Anterior cingulate cortex (tissue), 58 donors: ENCODE data around the gene RHEB.
A peak's percentile ranks its signal among the peaks of the same experiment; 100 is the strongest.

Source experiments
- DNase-seq, 58 donors: peaks; one replicate each; lab custom pipeline; 2025; lab: John Stamatoyannopoulos, UW

Gene RHEB

DNA sequence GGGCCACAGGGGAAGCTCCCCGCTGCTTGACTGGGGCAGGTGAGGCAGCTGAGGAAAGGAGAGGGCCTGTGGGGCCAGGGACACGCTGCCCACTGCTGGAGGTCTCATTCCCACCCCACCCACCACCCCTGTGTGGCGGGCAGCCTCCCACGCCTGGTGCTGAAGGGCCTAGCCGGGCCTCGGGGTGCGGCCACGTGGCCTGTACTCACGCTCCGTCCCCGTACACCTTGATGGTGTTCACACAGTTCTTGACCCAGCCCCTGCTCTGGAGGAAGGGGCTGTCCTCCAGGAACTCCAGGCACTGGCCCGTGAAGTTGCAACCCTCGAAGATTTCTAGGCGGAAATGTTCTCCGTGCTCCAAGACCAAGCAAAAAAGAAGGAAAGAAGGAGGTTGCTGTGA, 83.7 kb downstream of the RHEB start:
- no peak for DNase-seq

DNA sequence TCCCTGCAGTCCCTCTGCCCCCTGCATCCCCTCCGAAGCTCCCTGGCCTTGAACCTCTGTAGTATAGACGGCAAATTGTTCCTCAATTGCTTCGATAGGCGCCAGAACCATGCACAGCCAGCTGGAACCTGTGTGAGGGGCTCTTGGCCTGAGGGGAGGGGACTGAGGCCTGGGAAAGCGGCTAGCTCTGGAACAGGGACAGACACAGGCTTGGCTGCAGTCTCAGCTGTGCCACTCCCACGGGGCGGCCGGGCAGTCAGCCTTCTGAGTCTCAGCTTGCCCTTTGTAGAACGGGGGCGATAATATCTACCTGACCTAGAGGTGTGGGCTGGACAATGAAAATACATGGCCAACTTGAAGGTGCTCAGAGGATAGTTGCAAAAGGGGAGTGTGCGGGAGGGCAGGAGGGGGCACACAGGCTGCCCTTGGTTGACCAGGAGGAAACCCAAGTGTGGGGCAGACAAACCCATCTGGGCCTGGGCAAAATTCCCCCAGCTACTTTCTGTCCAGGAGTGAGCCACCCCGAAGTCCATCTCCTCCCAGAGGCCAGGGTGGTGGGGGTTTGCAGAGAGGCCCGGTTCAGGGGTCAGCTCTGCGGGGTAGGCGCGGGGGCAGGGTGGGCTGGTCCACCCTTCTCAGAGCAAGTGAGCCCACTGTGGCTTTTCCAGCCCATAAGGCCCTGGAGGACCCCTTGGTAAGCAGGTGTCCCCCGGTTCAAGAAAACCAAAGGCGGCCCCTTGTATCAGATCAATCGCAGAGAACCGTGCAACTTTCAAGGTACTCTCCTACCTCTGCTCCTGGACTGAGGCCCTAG, 84.4 kb downstream of the RHEB start:
- peak in 21 of 58 donors; percentile 7 to 60 (median 25) for DNase-seq

DNA sequence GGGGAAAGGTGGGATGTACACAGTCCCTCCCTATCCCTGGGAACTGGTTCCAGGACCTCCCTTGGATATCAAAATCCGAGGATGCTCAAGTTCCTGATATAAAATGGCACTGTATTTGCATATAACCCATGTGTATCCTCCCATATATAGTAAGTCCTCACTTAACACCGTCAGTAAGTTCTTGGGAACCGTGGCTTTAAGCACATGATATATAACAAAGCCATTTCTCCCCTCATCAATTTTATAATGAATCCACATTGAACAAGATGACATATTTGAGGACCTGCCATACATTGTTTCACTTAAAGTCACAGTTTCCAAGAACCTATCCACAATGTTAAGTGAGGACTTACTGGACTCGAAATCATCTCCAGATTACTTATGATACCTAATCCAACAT, 85.1 kb downstream of the RHEB start:
- DNase-seq, result no peak

DNA sequence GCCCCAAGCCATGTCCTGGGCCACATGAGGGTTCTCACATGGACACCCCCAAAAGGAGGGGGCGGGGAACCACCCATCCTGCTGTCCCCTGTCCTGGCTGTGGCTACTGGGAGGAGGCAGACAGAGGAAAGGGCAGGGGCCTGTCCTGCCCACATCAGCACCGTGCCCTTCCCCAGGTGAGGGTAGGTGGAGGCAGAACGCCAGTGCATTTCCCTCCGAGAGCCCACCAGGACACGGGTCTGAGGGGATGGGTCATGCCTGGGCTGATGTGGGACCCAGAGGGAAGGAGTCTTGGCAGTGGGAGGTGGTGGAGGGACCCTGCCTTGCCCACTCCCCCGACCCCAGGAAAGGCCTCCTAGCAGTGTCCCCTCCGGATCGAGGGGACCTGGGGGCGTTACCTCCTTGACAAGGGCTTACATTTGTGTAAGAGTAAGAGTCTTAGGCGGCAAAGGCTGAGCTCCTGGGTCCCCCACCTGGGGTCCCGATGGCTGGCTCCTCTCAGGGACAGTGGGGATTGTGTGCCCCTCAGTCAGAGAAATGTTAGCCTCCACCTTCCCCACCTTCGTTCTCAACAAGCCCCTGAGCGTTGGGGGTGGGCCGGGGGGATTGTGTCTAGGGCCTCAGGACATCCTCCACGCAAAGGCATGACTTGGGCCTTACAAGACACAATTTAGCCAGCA, 85.8 kb downstream of the RHEB start:
- DNase-seq, result no peak

DNA sequence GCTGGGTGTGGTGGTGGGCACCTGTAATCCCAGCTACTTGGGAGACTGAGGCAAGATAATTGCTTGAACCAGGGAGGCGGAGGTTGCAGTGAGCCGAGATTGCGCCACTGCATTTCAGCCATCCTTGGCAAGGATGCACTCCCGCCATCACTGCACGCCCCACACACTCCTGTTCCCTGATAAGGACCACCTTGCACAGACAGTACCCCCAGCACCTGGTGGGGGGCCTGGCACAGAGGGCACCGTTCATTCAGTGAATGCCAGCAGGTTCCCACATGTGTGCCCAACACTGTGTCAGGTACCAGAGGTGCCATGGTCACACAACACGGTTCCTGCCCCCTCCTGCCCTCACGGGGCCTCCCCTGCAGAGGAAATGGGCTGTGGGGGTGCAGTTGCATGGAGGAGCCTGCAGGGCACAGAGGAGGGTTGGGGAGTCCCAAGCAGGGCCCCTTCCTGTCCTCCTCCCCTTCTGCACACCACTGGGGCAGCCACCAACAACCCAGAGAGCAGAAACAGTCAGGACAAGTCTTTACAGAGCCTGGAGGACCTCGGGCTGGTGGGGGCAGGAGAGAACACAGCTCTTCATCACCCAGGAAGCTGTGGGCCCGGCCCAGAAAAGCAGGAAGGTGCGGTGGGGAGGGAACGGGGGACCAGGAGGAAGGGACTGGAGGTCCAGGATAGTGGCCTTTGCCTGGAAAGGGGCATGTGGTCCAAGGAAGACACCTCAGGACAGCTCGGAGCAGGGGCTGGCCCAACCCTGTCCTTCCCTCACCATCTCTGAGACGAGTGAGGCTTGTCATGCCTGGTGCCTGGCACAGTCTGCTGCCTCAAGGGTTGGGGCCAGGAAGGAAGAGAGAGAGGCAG, 86.8 kb downstream of the RHEB start:
- no peak for DNase-seq

DNA sequence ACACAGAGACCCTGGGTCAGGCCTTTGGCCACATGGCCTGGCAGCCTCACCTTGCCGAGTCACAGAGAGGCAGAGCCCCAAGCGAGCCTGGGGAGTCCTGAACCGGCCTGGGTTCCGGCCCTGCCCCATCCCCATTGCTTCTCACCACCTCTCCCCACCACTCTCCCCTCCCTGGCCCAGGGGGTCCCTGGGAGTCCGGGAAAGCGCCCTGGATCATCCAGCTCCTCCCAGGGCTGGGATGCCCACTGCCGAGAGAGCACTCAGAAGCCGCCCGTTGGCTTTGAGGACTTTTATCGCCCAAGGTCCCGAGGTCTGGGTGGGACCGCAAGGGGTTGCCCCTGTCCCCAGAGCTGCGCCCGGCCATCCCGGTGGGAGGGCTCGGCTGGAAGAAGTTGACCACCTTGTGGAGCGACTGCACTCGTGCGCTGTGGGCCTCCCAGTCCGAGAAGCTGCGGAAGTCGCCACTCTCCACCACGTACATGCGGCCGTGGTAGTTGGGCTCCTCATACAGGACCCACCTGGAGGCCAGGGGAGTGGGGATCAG, 87.9 kb downstream of the RHEB start:
- DNase-seq, result no peak

DNA sequence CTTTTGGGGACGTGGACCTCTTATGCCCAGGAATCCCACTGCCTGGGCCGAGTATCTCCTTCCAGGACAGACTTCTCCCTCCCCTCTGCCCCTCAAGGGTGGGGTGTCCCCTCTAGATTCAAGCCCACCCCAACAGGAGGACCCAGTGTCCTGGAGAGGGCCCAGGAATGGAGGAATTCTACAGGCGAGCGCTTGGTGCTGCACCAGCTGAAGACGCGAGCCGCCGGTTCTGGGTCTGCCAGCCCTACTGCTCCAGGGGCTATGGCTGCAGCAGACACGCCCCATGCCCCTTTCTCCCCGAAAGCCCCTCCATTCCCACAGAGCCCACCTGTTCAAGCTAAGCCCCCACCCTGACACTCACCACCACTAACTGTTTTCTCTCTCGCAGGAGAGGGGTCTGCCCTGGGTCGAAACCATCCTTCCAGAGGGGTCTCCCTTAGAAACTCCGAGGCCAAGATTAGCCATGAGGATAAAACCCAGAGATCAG, 88.4 kb downstream of the RHEB start:
- no peak for DNase-seq

DNA sequence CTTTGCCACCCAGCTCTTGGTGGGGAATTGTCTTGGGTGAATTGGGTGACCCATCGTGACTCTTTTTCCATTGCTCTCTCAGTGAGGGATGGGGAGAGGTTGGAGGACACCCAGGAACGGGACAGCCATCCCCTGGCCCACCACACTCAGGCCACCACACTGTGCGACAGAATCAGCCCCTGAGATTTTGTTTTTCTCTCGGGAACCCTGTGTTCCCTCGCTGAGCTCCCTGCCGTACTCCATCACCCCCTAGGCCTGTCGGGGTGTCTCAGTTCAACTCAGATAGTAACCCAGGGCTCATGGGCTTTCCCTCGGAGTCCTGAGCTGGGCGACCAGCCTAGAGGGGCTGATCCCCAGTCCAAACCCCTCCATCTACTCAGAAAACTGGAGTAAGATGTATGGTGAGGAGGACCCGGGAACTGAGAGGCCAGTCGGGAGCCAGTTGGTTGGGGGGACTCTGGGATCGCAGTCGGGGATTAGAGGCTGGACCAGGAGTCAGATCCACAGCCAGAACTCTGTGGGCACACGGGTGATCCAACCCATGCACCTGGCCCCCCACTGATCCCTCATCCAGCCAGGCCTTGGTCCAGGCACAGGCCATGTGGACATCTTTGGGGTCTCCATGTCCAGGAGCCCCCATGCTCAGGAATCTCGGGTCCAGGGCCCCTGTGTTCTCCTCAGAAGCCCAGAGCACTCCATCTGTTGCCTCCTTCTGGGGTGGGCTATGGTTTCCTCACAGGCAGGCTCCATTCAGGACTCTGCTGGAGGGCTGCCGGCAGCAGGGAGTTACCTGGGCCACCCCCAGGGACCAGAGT, 89.1 kb downstream of the RHEB start:
- no peak for DNase-seq

DNA sequence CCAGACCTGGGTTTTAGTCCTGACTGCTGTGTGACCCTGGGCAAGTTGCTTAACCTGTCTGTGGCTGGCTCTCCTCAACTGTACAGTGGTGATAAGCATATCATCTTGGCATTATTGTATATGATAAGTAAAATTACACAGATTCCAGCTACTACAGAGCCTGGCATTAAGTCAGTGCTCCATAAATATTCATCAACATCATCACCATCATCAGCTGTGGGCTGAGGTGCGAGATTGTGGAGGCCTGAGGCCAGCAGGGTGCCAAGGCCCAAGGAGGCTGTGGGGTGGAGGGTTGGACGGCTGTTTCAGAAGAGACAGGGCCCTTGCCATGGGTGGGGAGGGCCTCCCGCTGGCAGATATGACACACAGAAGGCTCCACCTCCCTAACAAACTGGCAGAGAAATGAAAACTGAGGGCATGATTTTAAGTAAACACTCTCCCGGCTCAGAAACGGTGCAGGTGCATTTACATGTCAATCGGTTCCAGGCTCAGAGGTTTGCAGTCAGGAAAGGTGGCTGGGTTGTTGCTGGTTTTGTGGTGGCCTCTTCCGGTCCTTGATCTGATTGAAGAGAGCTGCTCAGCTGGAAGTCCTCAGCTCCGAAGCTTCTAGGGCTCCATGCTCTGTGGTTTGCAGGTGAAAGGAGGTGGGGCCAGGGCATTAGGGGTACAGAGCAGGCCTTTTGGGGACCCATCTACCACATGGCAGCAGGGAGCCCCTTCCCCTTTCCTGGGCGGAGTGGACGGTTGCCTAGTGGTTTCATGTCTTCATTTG, 89.9 kb downstream of the RHEB start:
- no peak for DNase-seq

DNA sequence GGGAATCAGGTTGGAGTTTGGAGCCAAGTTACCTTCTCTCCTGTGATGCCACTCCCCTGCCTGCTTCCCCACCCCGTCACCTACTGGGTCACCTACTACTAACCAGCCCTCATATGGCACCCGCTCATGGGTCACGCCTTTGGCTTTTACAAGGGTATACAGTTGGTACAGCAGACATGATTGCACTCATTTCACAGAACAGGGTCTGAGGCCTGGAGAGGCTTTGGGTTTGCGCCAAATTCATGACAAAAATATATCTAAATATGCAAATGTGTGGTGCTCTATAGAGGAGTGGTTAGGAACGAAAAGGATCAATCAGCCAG, 90.5 kb downstream of the RHEB start:
- DNase-seq, result no peak

DNA sequence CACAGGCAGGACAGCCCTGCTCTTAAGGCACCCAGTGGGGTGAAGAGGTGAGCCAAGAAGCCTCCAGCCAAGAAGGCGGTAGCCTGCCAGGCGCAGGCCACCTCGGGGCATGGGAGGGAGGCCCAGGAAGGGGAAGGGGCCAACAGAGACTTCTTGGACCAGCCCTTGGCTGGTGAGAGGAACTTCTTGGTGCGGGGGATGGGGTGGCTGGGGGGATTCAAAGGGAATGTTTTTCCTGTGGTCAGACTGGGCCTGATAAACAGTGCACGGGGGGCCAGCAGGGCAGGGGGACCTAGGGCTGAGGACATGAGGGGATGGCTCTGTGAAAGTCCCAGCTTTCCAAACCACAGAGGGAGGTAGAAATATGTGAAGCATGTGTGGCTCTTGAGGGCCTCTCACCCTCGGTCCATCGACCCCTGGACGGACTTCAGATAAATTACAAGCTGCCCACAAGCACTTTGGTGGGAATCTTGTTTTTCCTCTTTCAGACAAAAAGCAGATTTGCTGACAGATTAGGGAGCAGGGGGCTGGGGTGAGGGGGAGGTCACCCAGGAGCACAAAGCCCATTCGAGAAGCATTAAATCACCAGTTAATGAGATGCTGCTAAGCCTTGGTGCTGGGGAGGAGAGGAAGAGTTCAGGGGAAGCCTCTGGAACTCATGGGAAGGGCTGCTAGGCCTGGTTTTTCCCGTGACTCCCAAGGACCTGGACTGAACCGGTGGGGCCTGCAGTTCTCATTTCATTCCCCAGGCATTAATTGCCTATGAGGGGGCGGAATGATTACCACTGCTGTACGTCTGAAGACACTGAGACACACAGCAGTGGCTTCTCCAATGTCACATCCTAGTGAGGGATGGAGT, 91.1 kb downstream of the RHEB start:
- DNase-seq, result peak in 16 of 58 donors; percentile 7 to 58 (median 26)

DNA sequence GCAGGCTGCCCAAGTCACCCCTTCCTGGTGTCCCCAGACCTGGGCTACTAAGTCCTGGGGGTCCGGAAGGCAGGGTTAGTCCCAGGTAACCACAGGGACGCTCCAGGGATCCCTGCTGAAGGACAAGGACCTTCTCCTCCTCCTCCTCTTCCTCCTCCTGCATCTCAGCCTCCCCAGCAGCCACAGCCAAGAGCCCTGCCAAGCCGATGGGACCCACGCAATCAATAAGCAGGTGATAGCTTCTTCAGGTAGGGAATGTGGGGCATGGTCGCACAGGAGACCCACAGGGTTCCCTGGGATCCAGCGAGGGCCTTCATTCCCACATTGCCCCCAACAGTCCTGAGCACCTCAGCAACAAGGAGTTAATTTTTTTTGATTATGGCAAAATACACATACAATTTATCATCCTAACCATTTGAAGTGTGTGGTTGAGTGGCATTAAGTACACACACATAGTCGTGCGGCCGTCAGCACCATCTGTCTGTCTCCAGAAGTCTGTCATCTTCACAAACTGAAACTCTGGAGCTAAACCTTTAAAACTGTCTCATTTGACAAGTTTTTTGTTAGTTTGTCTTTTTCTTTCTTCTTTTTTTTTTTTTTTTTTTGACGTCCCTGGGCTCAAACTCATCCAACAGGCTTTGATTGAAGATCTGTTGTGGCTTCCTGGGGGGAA, 91.9 kb downstream of the RHEB start:
- no peak for DNase-seq

DNA sequence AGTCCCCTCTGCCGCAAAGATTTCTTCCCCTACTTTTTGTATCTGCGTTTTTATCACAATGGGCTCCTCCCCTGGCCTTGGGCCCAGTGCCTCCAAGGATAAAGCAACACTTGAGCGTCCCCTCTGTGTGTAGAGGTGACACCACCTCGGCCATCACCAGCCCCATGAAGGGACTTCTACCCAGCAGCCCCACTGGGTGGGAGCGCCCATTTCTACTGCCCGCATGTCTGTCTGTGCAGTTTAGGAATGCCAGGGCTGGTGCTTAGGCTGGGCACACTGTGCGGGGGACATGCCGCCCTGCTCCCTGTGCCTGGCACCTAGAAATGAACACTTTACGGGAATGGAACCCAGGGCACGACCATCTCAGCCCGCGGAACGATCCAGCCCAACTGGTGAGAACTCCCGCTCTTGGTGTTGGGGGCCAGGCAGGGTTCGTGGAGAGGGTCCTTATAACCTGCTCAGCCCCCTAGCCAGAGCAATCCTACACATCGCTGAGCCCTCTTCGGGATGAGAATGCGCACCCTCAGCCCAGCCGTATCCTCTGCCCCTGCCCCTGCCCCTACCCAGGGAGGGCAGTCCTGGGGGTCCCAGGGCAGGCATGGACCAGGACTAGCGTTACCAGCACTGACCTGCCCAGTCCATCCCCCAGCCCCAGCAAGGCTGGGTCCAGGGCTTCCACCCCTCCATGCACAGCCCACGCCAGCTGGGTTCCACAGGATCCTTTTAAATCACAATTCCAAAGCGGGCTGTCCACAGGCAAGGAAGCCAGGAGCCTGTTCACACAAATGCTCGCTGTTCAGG, 92.6 kb downstream of the RHEB start:
- no peak for DNase-seq

DNA sequence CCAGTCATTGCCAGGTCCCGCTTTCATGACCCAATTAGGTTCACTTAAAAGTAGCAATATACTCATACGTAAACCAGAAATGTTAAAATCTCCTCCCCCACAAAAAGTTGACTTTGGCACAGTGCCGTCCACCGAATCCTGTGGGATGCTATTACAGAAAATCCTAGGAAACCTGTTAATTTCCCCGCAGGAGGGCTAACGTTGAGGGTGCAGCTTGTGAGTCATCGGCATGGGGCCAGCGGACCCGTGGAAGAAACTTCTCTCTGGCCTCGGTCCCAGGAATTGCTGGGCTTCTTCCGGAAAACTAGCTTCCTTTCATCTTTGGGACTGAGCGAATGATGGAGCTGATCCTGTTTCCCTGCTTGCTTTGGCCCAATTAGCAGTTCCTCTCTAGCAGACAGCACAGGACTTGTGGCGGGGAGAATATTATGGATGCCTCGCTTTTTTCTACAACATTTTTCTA, 93.2 kb downstream of the RHEB start:
- peak in 7 of 58 donors; percentile 13 to 63 (median 27) for DNase-seq

DNA sequence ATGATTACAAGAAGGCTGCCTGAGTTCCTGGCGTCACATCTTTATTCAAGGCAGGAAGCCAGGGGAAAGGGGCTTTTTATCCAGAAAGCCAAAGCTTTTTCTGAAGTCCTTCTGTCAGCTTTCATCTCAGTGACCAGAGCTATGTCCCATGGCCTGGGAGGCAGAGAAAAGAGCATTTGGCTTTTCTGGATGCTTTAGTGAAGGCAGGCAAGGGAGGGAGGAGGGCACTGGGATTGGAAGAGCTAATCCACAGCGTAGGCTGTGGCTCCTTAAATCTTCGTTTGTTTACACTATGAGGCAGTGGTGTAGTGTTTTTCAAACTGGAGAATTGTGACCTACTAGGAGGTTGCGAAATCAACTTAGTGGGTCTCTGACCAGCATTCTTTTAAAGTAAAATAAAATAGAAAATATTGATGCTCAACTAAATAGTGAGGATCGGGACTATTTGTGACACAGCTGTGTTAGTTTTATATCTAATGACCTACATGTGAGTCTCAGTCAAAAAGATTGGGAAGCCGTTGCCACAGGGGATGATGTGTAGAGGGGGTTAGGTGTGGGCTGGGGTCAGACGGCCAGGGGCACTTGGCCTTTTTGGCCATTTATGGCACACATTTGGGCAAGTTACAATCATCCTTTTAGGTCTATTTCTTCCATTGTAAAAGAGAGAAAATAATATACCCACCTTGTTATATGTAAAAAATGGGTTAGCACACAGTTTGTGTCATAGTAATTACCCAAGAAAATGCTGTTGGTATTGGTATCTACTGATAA, 93.8 kb downstream of the RHEB start:
- DNase-seq, result no peak

DNA sequence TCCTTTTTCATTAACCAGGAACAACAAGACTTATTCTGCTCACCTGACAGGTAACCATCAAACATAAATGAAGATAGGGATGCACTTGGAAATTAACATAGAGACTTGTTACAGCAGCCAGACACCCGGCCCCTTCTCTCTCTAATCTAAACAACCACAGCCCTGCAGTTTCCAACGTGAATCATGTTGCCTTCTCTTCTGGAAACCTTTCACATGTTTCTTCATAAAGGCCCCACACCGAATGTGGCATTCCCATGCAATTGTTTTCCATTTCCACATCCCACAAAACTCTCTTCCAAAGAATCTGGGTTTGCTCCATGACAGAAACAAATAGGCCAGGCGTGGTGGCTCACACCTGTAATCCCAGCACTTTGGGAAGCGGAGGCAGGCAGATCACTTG, 94.9 kb downstream of the RHEB start:
- no peak for DNase-seq
